Glomerular endothelial cell (primary cell): ENCODE results near the gene ZNF780A. TPM values are rescaled to one million over a fixed set of nuclear protein-coding genes. Genes with fewer than 3 reads are reported as not detected.
"Not testable (repeated sequence)": the region's sequence is repeated elsewhere in the genome, so short reads cannot be mapped to it uniquely, and the experiment has no call there.

Source experiments
- DNase-seq: peaks from one replicate; pipeline ENCODE4 v3.0.0-alpha.2; 2011; ENCODE audit warnings: low read depth, low spot score; ENCODE audit errors: extremely low read depth
- total RNA-seq: library from RNA; depleted of rRNA; stranded (reverse); fragments of >200 nt; gene quantifications from 2 replicates; pipeline ENCODE4 v1.2.3, GENCODE V29; 2015

Gene ZNF780A
- total RNA-seq, result 10.5 and 11.8 TPM in 2 replicates

GRCh38 chr19:40090241-40091204 is at the start of gene ZNF780A:
TSS of gene ZNF780A (minus strand) at chr19:40090943. CDS start at chr19:40084753, 6,190 bp downstream.
- DNase-seq, result no peak

- DNase-seq, result no peak
Observed at GRCh38 chr19:40139533-40140287, 49.0 kb upstream of the ZNF780A start.

- DNase-seq, result no peak
Observed at GRCh38 chr19:40136818-40137217, 46.1 kb upstream of the ZNF780A start.

- no peak for DNase-seq
Observed at GRCh38 chr19:40134866-40135265, 44.1 kb upstream of the ZNF780A start.

- no peak for DNase-seq
Observed at GRCh38 chr19:40133491-40133890, 42.7 kb upstream of the ZNF780A start.

GRCh38 chr19:40130013-40130412 is 39.3 kb upstream of the ZNF780A start:
- DNase-seq, result no peak

- DNase-seq, result no peak
Observed at GRCh38 chr19:40129425-40129824, 38.7 kb upstream of the ZNF780A start.

GRCh38 chr19:40128991-40129390 is 38.2 kb upstream of the ZNF780A start:
- DNase-seq, result no peak

- DNase-seq, result no peak
Observed at GRCh38 chr19:40119380-40119779, 28.6 kb upstream of the ZNF780A start.

- DNase-seq, result not testable (repeated sequence)
Observed at GRCh38 chr19:40118638-40119037, 27.9 kb upstream of the ZNF780A start.

- DNase-seq, result no peak
Observed at GRCh38 chr19:40116075-40116474, 25.3 kb upstream of the ZNF780A start.

- not testable (repeated sequence) for DNase-seq
Observed at GRCh38 chr19:40114119-40114518, 23.4 kb upstream of the ZNF780A start.

GRCh38 chr19:40112271-40112670 is 21.5 kb upstream of the ZNF780A start:
- DNase-seq, result not testable (repeated sequence)

- no peak for DNase-seq
Observed at GRCh38 chr19:40110570-40110969, 19.8 kb upstream of the ZNF780A start.

GRCh38 chr19:40104754-40105153 is 14.0 kb upstream of the ZNF780A start:
- DNase-seq, result no peak

- DNase-seq, result no peak
Observed at GRCh38 chr19:40103600-40103999, 12.9 kb upstream of the ZNF780A start.

- DNase-seq, result no peak
Observed at GRCh38 chr19:40101813-40102212, 11.1 kb upstream of the ZNF780A start.

GRCh38 chr19:40093416-40093815 is 2.7 kb upstream of the ZNF780A start:
- no peak for DNase-seq

GRCh38 chr19:40091205-40092129 is 724 bp upstream of the ZNF780A start:
- DNase-seq, result no peak

GRCh38 chr19:40089462-40089861 is 1.3 kb downstream of the ZNF780A start:
- DNase-seq, result no peak
